Activated CD8-positive, alpha-beta memory T cell treated with anti-CD3 and anti-CD28 coated beads, Interleukin-2, amount 50 U/mL, for 48 hours (primary cell): Measurements from ENCODE around the gene TESPA1.
"Not testable (repeated sequence)": the region's sequence is repeated elsewhere in the genome, so short reads cannot be mapped to it uniquely, and the experiment has no call there.

Experiments
- DNase-seq: peaks from one replicate; pipeline ENCODE4 v3.0.0-alpha.2; 2020

TESPA1 gene

GRCh38 chr12:54984658-54985376 lies at the start of gene TESPA1:
Gene TESPA1 (minus strand): TSS chr12:54984762. CDS start chr12:54974562, 10,200 bp downstream.
- peak; percentile 84 for DNase-seq

GRCh38 chr12:55034218-55034617 lies 49.7 kb upstream of the TESPA1 start:
- no peak for DNase-seq

- no peak for DNase-seq
Observed at GRCh38 chr12:55025508-55025907, 40.9 kb upstream of the TESPA1 start.

GRCh38 chr12:55024575-55024974 lies 40.0 kb upstream of the TESPA1 start:
- DNase-seq: no peak

- DNase-seq: no peak
Observed at GRCh38 chr12:55019784-55020183, 35.2 kb upstream of the TESPA1 start, which contains the start of gene NEUROD4. Gene NEUROD4 (plus strand): TSS chr12:55019974. CDS start chr12:55026440, 6,466 bp downstream.

- DNase-seq: no peak
Observed at GRCh38 chr12:55017416-55017925, 32.9 kb upstream of the TESPA1 start.

GRCh38 chr12:55008944-55009585 lies 24.5 kb upstream of the TESPA1 start:
- DNase-seq: no peak

- no peak for DNase-seq
Observed at GRCh38 chr12:55002355-55002754, 17.8 kb upstream of the TESPA1 start.

- DNase-seq: no peak
Observed at GRCh38 chr12:55001198-55001868, 16.8 kb upstream of the TESPA1 start.

GRCh38 chr12:54998958-54999510 lies 14.5 kb upstream of the TESPA1 start:
- no peak for DNase-seq

GRCh38 chr12:54997929-54998522 lies 13.5 kb upstream of the TESPA1 start:
- DNase-seq: no peak

GRCh38 chr12:54996205-54996604 lies 11.6 kb upstream of the TESPA1 start:
- DNase-seq: no peak

GRCh38 chr12:54993181-54993835 lies 8.7 kb upstream of the TESPA1 start:
- DNase-seq: no peak

- DNase-seq: no peak
Observed at GRCh38 chr12:54991991-54992375, 7.4 kb upstream of the TESPA1 start.

- DNase-seq: no peak
Observed at GRCh38 chr12:54991161-54991990, 6.8 kb upstream of the TESPA1 start.

- DNase-seq: no peak
Observed at GRCh38 chr12:54989829-54990228, 5.3 kb upstream of the TESPA1 start.

- DNase-seq: no peak
Observed at GRCh38 chr12:54988402-54989054, 4.0 kb upstream of the TESPA1 start.

- no peak for DNase-seq
Observed at GRCh38 chr12:54987611-54988231, 3.2 kb upstream of the TESPA1 start.

- not testable (repeated sequence) for DNase-seq
Observed at GRCh38 chr12:54986773-54987172, 2.2 kb upstream of the TESPA1 start.

GRCh38 chr12:54983536-54984101 lies 943 bp downstream of the TESPA1 start:
- DNase-seq: no peak
